ENCODE data around the gene DHPS. TPM values are rescaled to one million over a fixed set of nuclear protein-coding genes. Genes with fewer than 3 reads are reported as not detected.

DHPS gene
- total RNA-seq (2022; extraction: Qiagen RNA extraction), result 36.8 to 48.6 TPM (median 46.6 TPM) in 5 replicates

DNA sequence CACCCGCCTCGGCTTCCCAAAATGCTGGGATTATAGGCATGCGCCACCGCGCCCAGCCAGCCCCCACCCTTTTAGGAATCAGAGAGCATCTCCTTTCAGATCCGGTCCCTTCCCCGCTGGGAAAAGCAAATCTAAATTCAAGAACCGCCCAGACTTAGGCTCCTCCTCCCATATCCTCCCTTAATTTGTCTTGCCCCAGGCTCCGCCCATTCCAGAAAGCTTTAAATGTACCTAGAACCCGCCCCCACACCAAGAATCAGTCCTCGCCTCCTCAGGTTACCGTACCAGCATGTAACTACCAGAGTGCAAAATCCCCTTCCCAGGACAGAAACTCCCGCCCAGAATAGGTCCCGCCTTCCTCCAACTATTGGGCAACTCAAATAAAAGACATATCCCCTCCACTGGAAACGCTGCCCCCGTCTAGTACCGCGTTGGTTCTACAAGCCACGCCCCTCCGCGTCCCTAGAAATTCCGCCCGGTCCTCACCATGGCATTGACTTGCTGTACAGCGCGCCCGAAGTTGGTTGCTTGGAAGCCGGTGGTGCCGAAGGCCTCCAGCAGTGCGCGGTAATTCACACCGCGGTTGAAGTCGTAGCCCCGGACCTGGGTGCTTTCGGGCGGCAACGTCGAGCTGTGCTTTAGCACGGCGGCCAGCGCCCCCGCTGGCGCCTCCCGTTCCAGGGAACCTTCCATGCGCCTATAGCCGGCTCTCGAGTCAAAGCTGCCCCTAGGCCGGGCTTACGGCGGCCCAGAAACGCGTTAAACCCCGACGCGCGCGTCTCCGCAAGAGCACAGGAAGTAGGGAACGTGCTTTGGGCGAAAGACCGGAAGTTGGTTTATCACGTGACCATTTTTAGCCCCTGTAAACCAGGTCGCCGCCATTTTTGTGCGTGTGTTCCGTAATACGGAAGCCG, at the start of gene DHPS:
Gene DHPS, minus strand, starts transcription at position 807 of the 914 bp plus-strand sequence. Its CDS starts 114 bp downstream, at position 693.

DNA sequence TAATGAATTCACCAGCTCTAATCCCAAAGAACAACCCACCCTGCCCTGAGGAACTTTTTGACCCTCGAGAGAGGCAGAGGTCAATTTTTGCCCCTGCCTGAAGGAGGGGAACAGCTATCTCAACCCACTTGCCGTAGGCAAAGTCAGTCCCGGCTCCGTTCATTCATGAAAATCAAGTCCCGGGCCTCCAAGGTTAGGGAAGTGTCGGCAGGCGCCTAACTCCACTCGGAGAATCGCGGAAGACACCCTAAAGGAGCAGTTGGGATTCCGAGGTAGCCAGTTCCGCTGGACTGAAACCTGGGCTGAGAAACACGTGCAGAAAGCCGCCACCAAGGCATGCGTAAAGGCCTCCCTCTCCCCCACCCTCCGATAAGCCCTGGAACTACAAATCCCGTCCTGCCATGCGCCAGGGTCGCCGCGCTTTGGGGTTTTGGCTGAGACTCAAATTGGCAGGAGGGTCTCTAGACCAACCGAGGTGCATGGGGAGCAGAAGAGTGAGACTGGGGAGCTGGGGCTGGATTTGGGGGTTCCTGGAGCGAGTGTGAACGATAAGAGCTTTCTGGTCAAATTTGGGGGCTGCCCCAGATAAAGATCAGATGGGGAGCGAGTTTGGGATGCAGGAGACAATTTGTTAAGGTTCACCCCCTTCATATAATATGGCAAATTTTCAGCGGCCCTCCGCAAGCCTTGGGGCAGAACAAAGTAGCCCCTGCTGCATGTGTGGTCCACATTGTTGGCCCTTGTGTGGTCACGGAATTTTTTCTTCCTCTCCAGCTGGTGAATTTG, 42.2 kb upstream of the DHPS start, which contains the start of gene TNPO2:
Gene TNPO2, minus strand, starts transcription at position 292 of the 786 bp plus-strand sequence. CDS start 2,955 bp downstream, outside the sequence.

DNA sequence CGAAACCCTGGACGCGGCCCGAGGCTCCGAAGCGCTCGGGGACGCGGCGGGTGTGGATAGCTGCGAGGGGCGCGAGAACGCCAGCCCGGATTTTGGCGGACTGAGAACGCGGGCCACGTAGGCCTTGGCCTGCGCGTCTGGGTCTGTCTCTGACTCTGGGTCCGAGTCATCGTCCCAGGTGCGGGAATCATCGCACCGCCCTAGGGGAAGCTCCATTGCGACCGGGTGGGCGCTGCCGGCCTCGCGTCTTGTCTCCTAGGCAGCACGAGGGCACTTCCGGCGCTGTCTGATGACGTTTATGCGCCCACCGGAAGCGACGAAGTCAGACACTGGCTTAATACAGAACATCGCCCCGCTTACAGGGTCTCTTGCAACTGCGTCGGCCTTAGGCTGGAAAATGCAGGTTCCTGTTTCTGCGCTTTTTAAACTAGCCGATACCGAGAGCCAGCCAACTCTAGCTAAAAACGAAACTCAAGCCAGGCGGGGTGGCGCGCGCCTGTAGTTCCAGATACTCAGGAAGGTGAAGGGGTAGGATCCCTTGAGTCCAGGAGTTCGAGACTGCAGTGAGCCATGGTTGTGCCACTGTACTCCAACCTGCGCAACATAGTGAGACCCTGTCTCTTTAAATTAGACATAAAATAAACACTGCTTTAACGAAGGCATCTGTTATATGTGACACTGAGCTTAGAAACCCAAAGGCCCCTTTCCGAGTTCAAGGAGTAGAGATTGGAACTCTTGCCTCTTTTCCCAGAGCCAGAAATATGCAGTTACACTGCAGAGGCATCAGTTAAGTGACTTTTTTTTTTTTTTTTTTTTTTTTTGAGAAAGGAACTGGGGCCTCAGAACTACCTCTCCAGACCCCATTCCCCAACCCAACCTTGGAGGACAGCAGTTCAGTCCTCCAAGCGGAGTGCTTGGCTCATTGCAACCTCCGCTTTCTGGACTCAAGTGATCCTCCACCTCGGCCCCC, 15.0 kb upstream of the DHPS start, which contains the start of gene FBXW9:
Gene FBXW9, minus strand, starts transcription at position 266 of the 970 bp plus-strand sequence. Its CDS starts 50 bp downstream, at position 216.

GRCh38 chr19:12687496-12688196, 6.0 kb upstream of the DHPS start, which contains the start of gene GNG14:
Gene GNG14 (plus strand): TSS chr19:12687998. CDS start chr19:12688049, 51 bp downstream.

GRCh38 chr19:12666265-12667048, 15.2 kb downstream of the DHPS start, which contains the start of the genes MAN2B1 and WDR83:
Gene MAN2B1 (minus strand): TSS chr19:12666742. CDS start chr19:12666701, 41 bp downstream.
Gene WDR83 (plus strand): TSS chr19:12666807. CDS start chr19:12669791, 2,984 bp downstream.

Other genes starting within 250 kb of the DHPS start
- 0.86 to 1.2 TPM (median 0.89 TPM) in 5 replicates for gene ZNF443, start 240.9 kb downstream of the DHPS start, total RNA-seq (2022; extraction: Qiagen RNA extraction)
- gene ZNF709, start 197.1 kb downstream of the DHPS start, total RNA-seq (2022; extraction: Qiagen RNA extraction), result 0.01 to 0.02 TPM (median 0.02 TPM) in 3 of 5 replicates, not detected in the others
- gene ZNF564, start 130.4 kb downstream of the DHPS start, total RNA-seq (2022; extraction: Qiagen RNA extraction), result 1.3 to 2.4 TPM (median 1.7 TPM) in 5 replicates
- 0.50 to 1.3 TPM (median 0.61 TPM) in 5 replicates for gene ZNF490, start 71.1 kb downstream of the DHPS start, total RNA-seq (2022; extraction: Qiagen RNA extraction)
- gene ZNF791, start 71.0 kb downstream of the DHPS start, total RNA-seq (2022; extraction: Qiagen RNA extraction), result 4.0 to 5.8 TPM (median 5.0 TPM) in 5 replicates
- 17.1 to 23.1 TPM (median 20.5 TPM) in 5 replicates for gene MAN2B1, start 15.1 kb downstream of the DHPS start, total RNA-seq (2022; extraction: Qiagen RNA extraction)
- gene WDR83, start 15.1 kb downstream of the DHPS start, total RNA-seq (2022; extraction: Qiagen RNA extraction), result 7.4 to 11.2 TPM (median 9.7 TPM) in 5 replicates
- not detected in 5 replicates for gene GNG14, start 6.1 kb upstream of the DHPS start, total RNA-seq (2022; extraction: Qiagen RNA extraction)
- 8.9 to 12.9 TPM (median 12.4 TPM) in 5 replicates for gene FBXW9, start 14.8 kb upstream of the DHPS start, total RNA-seq (2022; extraction: Qiagen RNA extraction)
- gene TNPO2, start 42.1 kb upstream of the DHPS start, total RNA-seq (2022; extraction: Qiagen RNA extraction), result 26.6 to 34.8 TPM (median 30.9 TPM) in 5 replicates
- gene TRIR, start 52.8 kb upstream of the DHPS start, total RNA-seq (2022; extraction: Qiagen RNA extraction), result 170 to 218 TPM (median 210 TPM) in 5 replicates
- gene GET3, start 55.6 kb upstream of the DHPS start, total RNA-seq (2022; extraction: Qiagen RNA extraction), result 76.4 to 107 TPM (median 98.1 TPM) in 5 replicates
- gene BEST2, start 69.9 kb upstream of the DHPS start, total RNA-seq (2022; extraction: Qiagen RNA extraction), result 2.4 to 4.3 TPM (median 3.7 TPM) in 5 replicates
- gene HOOK2, start 93.7 kb upstream of the DHPS start, total RNA-seq (2022; extraction: Qiagen RNA extraction), result 9.2 to 12.4 TPM (median 10.0 TPM) in 5 replicates
- gene JUNB, start 109.6 kb upstream of the DHPS start, total RNA-seq (2022; extraction: Qiagen RNA extraction), result 127 to 217 TPM (median 181 TPM) in 5 replicates
- gene PRDX2, start 119.9 kb upstream of the DHPS start, total RNA-seq (2022; extraction: Qiagen RNA extraction), result 0.59 to 1.1 TPM (median 0.74 TPM) in 5 replicates
- 8.0 to 11.7 TPM (median 10.6 TPM) in 4 of 5 replicates, not detected in the other for gene THSD8, start 120.2 kb upstream of the DHPS start, total RNA-seq (2022; extraction: Qiagen RNA extraction)
- 33.8 to 49.7 TPM (median 47.7 TPM) in 5 replicates for gene RNASEH2A, start 124.7 kb upstream of the DHPS start, total RNA-seq (2022; extraction: Qiagen RNA extraction)
- 0.20 to 0.32 TPM (median 0.22 TPM) in 4 of 5 replicates, not detected in the other for gene RTBDN, start 152.7 kb upstream of the DHPS start, total RNA-seq (2022; extraction: Qiagen RNA extraction)
- gene MAST1, start 156.6 kb upstream of the DHPS start, total RNA-seq (2022; extraction: Qiagen RNA extraction), result 1.4 to 2.1 TPM (median 1.6 TPM) in 5 replicates
- 25.3 to 31.3 TPM (median 30.2 TPM) in 5 replicates for gene DNASE2, start 199.6 kb upstream of the DHPS start, total RNA-seq (2022; extraction: Qiagen RNA extraction)
- gene KLF1, start 205.3 kb upstream of the DHPS start, total RNA-seq (2022; extraction: Qiagen RNA extraction), result 0.05 TPM in 1 of 5 replicates, not detected in the others
- 8.3 to 10.7 TPM (median 8.8 TPM) in 5 replicates for gene GCDH, start 209.3 kb upstream of the DHPS start, total RNA-seq (2022; extraction: Qiagen RNA extraction)
- gene SYCE2, start 237.4 kb upstream of the DHPS start, total RNA-seq (2022; extraction: Qiagen RNA extraction), result 0.24 to 0.59 TPM (median 0.45 TPM) in 5 replicates